CD14-positive monocyte (primary cell): ENCODE results near the gene BPTF. TPM values are rescaled to one million over a fixed set of nuclear protein-coding genes. Genes with fewer than 3 reads are reported as not detected.

ENCODE experiments used
- DNase-seq, 3 donors: peaks; one replicate each; pipeline ENCODE4 v3.0.0-alpha.2; 2011 to 2022
- H2AFZ ChIP-seq: 2 replicates; pipeline ENCODE4 v1.6.0; 2012; ENCODE audit warnings: mild to moderate bottlenecking, low read depth, low read length, inconsistent platforms; ENCODE audit not compliant: insufficient read depth, poor library complexity, severe bottlenecking
- H3K27ac ChIP-seq, 2 donors: 1 replicate in 1 of 2; 2 replicates in 1 of 2; pipeline ENCODE4 v1.5.1; 2012 to 2013; ENCODE audit warnings: low read length in 2 of 2, control low read depth in 1 of 2, inconsistent platforms in 1 of 2, low read depth in 1 of 2, mild to moderate bottlenecking in 1 of 2
- H3K27me3 ChIP-seq, 2 donors: one replicate each; pipeline versions ENCODE4 v1.6.0 to v1.6.1; 2011 to 2013; ENCODE audit warnings: low read length in 2 of 2; ENCODE audit not compliant: control insufficient read depth in 2 of 2, insufficient read depth in 2 of 2
- H3K36me3 ChIP-seq, 2 donors: replicated peaks in 1 of 2; 1 replicate in 1 of 2; 2 replicates in 1 of 2; pipeline versions ENCODE4 v1.5.1 to v1.6.1; 2012 to 2013; ENCODE audit warnings: low read length in 2 of 2, control low read depth in 1 of 2, inconsistent platforms in 1 of 2, mild to moderate bottlenecking in 1 of 2; ENCODE audit not compliant: insufficient read depth in 2 of 2, control insufficient read depth in 1 of 2
- H3K4me1 ChIP-seq, 2 donors: 1 replicate in 1 of 2; 2 replicates in 1 of 2; pipeline versions ENCODE4 v1.5.1 to v1.6.1; 2012 to 2013; ENCODE audit warnings: low read length in 2 of 2, control low read depth in 1 of 2, inconsistent platforms in 1 of 2, mild to moderate bottlenecking in 1 of 2, moderate library complexity in 1 of 2; ENCODE audit not compliant: insufficient read depth in 2 of 2, control insufficient read depth in 1 of 2
- H3K4me2 ChIP-seq: replicated peaks from 2 replicates; pipeline ENCODE3; 2012; ENCODE audit warnings: low read length, moderate library complexity, mild to moderate bottlenecking; ENCODE audit not compliant: poor library complexity, severe bottlenecking; ENCODE audit errors: extremely low read depth
- H3K4me3 ChIP-seq, 3 experiments: fragments of 200-600 bp in 1 of 3; sonication (generic) in 1 of 3; replicated peaks in 1 of 3; 1 replicate in 2 of 3; 2 replicates in 1 of 3; pipeline ENCODE4 v1.5.1; 2011 to 2013; ENCODE audit warnings: low read length in 3 of 3, mild to moderate bottlenecking in 3 of 3, control low read depth in 2 of 3, low read depth in 2 of 3, inconsistent platforms in 1 of 3, moderate library complexity in 1 of 3
- H3K79me2 ChIP-seq: 2 replicates; pipeline ENCODE4 v1.6.0; 2012; ENCODE audit warnings: mild to moderate bottlenecking, control low read depth, inconsistent platforms, low read length, moderate library complexity; ENCODE audit not compliant: insufficient read depth
- H3K9ac ChIP-seq: 2 replicates; pipeline ENCODE4 v1.6.0; 2017; ENCODE audit warnings: low read length, mild to moderate bottlenecking; ENCODE audit not compliant: insufficient read depth, poor library complexity, severe bottlenecking
- H3K9me3 ChIP-seq, 2 donors: replicated peaks in 1 of 2; 1 replicate in 1 of 2; 2 replicates in 1 of 2; pipeline versions ENCODE4 v1.5.1 to v1.6.1; 2012 to 2013; ENCODE audit warnings: low read length in 2 of 2, control low read depth in 1 of 2; ENCODE audit not compliant: control insufficient read depth in 1 of 2, insufficient read depth in 1 of 2
- H4K20me1 ChIP-seq: 2 replicates; pipeline ENCODE4 v1.6.0; 2012; ENCODE audit warnings: mild to moderate bottlenecking, low read length, control low read depth, moderate library complexity; ENCODE audit not compliant: insufficient read depth
- H3K27ac Mint-ChIP-seq, 7 donors: one replicate each; pipeline ENCODE4 v1.8.0; 2020; ENCODE audit warnings: mild to moderate bottlenecking in 7 of 7, mixed read lengths in 7 of 7, moderate library complexity in 6 of 7, inconsistent platforms in 2 of 7
- H3K27me3 Mint-ChIP-seq, 3 donors: one replicate each; pipeline ENCODE4 v1.8.0; 2021 to 2022; ENCODE audit warnings: low read depth in 3 of 3, mild to moderate bottlenecking in 3 of 3, mixed read lengths in 3 of 3, moderate library complexity in 3 of 3, inconsistent platforms in 1 of 3
- H3K36me3 Mint-ChIP-seq, 2 donors: one replicate each; pipeline ENCODE4 v1.8.0; 2020; ENCODE audit warnings: mixed read lengths in 2 of 2, inconsistent platforms in 1 of 2, mild to moderate bottlenecking in 1 of 2
- H3K4me1 Mint-ChIP-seq: one replicate; pipeline ENCODE4 v1.8.0; 2020; ENCODE audit warnings: mild to moderate bottlenecking, mixed read lengths
- H3K4me3 Mint-ChIP-seq, 2 donors: one replicate each; pipeline ENCODE4 v1.8.0; 2020; ENCODE audit warnings: mild to moderate bottlenecking in 2 of 2, mixed read lengths in 2 of 2, moderate library complexity in 1 of 2
- H3K9me3 Mint-ChIP-seq, 7 donors: one replicate each; pipeline ENCODE4 v1.8.0; 2020 to 2022; ENCODE audit warnings: mixed read lengths in 7 of 7, mild to moderate bottlenecking in 6 of 7, moderate library complexity in 6 of 7, inconsistent platforms in 2 of 7
- WGBS: methylation state at CpG from one replicate; pipeline ENCODE4 v1.1.5; 2013; ENCODE audit warnings: missing lambda C conversion rate; ENCODE audit not compliant: insufficient coverage; 5-methylcytosine and 5-hydroxymethylcytosine counted together
- intact Hi-C, 2 donors: fragments of 100-400 bp; cut with micrococcal nuclease; formaldehyde crosslinking; loops; one replicate each; pipeline versions ENCODE4 v1.15.0 to v1.15.1; 2023
- polyA minus RNA-seq: library from RNA; depleted of rRNA, polyadenylated mRNA; stranded (reverse); fragments of >200 nt; gene quantifications from 2 replicates; pipeline ENCODE4 v1.2.3, GENCODE V29; 2012
- polyA plus RNA-seq, 3 donors: library from polyadenylated mRNA; depleted of rRNA in 1 of 3; unstranded in 2 of 3; stranded (reverse) in 1 of 3; fragments of 300-500 nt in 2 of 3; fragments of >200 nt in 1 of 3; fragmentation: Illumina TruSeq in 2 of 3; gene quantifications; 1 replicate in 2 of 3; 2 replicates in 1 of 3; pipeline ENCODE4 v1.2.3, GENCODE V29; 2012 to 2021
- total RNA-seq, 12 experiments: library from RNA in 1 of 12; stranded (reverse) in 1 of 12; fragments of 120-200 nt in 1 of 12; gene quantifications; one replicate each; pipeline ENCODE4 v1.2.4 and lab custom pipeline; 2013 to 2026; ENCODE audit warnings: mixed read lengths in 6 of 12, inconsistent platforms in 1 of 12
- TF ChIP-seq, protein P1 (sequence below): fragments of 200-600 bp; IDR thresholded peaks from one replicate; pipeline ENCODE4 v1.8.0; 2022; ENCODE audit warnings: antibody characterized with exemption, mild to moderate bottlenecking

BPTF gene, protein sequence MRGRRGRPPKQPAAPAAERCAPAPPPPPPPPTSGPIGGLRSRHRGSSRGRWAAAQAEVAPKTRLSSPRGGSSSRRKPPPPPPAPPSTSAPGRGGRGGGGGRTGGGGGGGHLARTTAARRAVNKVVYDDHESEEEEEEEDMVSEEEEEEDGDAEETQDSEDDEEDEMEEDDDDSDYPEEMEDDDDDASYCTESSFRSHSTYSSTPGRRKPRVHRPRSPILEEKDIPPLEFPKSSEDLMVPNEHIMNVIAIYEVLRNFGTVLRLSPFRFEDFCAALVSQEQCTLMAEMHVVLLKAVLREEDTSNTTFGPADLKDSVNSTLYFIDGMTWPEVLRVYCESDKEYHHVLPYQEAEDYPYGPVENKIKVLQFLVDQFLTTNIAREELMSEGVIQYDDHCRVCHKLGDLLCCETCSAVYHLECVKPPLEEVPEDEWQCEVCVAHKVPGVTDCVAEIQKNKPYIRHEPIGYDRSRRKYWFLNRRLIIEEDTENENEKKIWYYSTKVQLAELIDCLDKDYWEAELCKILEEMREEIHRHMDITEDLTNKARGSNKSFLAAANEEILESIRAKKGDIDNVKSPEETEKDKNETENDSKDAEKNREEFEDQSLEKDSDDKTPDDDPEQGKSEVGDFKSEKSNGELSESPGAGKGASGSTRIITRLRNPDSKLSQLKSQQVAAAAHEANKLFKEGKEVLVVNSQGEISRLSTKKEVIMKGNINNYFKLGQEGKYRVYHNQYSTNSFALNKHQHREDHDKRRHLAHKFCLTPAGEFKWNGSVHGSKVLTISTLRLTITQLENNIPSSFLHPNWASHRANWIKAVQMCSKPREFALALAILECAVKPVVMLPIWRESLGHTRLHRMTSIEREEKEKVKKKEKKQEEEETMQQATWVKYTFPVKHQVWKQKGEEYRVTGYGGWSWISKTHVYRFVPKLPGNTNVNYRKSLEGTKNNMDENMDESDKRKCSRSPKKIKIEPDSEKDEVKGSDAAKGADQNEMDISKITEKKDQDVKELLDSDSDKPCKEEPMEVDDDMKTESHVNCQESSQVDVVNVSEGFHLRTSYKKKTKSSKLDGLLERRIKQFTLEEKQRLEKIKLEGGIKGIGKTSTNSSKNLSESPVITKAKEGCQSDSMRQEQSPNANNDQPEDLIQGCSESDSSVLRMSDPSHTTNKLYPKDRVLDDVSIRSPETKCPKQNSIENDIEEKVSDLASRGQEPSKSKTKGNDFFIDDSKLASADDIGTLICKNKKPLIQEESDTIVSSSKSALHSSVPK (N-terminal part only)
- total RNA-seq (2013), result 46.6 TPM
- polyA plus RNA-seq, result 10 to 100 TPM in 1 of 3 donors, 1 to 10 TPM in 2; 1.9 to 51.1 (median 4.5) TPM
- polyA minus RNA-seq, result 52.9 and 65.4 TPM in 2 replicates
- total RNA-seq (lab: John Stamatoyannopoulos, UW), result 134 to 347 (median 162) reads per million in 11 experiments

DNA sequence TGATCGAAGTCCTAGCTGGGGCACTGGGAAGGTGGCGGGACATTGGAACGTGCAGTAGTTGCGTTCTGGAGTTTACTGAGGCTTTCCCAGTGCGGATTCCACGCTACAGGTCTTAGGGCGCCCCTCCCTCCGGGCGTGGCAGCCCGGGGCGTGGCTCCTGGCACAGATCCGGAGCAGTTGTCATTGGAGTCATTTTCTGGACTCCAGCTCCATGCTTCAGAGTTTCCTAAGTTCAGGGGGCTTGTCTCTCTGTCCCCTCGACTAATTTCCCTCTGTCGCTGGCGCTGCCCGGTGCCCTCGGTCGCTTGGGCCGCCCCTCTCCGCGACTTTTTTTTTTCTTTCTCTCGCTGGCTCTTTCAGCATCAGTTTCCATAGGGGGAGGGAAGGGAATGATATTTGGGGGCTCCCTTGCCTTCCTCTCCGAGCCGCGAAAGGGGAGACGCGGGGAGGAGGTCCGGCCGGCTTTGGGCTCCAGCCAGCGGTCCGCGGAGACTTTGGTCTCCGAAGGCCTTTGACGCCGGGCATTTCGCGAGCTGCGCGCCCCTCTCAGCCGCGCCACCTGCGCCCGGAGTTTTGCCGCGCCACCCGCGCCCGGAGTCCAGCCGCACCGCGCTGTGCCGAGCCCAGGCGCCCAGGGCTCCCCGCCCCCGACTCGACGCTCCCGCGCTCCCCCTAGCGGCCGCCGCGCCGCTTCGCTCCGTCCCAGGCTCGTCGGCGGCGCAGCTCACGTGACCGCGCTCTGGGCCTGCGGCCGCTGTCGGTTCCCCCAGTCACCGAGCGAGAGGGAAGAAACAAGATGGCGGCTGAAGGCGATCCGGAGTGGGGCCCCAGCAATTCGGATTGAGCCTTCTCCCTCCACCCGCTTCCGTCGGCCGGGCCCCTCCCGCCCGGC lies at the start of gene BPTF:
BPTF (plus strand) TSS at position 769 of the 892 bp plus-strand sequence. CDS start 222 bp downstream, outside the sequence.
- H3K4me1 Mint-ChIP-seq, result peaks cover 36% of the 10 kb centered on the region
- peaks cover 27 to 43% of the 10 kb centered on the region in 2 donors for H3K4me1 ChIP-seq

More for the DNA sequence above, at the start of gene BPTF:
- Mint-ChIP-seq H3K27me3 (peaks cover 18 to 30% (median 26%) of the 10 kb centered on the region in 3 donors), H3K9me3 (peaks cover 0 to 2% (median 0%) of the 10 kb centered on the region in 7 donors), H3K4me3 (peak within 1 kb of the TSS; percentile 98 to 99), H3K27ac (peak within 1 kb of the TSS; percentile 89 to 97 (median 93)), H3K36me3 (peaks cover 0 to 3% of the 10 kb centered on the region in 2 donors)
- Histone ChIP-seq H3K27me3 (peaks cover 4 to 21% of the 10 kb centered on the region in 2 donors), H4K20me1 (peaks cover 13% of the 10 kb centered on the region), H3K4me3 (peak within 1 kb of the TSS; percentile 75 to 93 (median 90)), H3K36me3 (no peaks in the 10 kb centered on the region), H3K4me2 (peak within 1 kb of the TSS; percentile 98), H3K9me3 (no peaks in the 10 kb centered on the region), H2AFZ (peak within 1 kb of the TSS; percentile 89), H3K9ac (peak within 1 kb of the TSS; percentile 73), H3K27ac (peak within 1 kb of the TSS; percentile 49 to 83), H3K79me2 (peaks cover 41% of the 10 kb centered on the region)
- peak; percentile 90 to 93 (median 91) for DNase-seq
- intact Hi-C loops, result loop anchor here (5.0 to 10.0 kb wide), 2 partner anchors 80 to 108 kb away; partner anchors contain the start of gene NOL11 (in 1 of the 2)
- under 1% methylated on average over 72 of the region's 88 CpGs for WGBS
- TF ChIP-seq, protein P1, sequence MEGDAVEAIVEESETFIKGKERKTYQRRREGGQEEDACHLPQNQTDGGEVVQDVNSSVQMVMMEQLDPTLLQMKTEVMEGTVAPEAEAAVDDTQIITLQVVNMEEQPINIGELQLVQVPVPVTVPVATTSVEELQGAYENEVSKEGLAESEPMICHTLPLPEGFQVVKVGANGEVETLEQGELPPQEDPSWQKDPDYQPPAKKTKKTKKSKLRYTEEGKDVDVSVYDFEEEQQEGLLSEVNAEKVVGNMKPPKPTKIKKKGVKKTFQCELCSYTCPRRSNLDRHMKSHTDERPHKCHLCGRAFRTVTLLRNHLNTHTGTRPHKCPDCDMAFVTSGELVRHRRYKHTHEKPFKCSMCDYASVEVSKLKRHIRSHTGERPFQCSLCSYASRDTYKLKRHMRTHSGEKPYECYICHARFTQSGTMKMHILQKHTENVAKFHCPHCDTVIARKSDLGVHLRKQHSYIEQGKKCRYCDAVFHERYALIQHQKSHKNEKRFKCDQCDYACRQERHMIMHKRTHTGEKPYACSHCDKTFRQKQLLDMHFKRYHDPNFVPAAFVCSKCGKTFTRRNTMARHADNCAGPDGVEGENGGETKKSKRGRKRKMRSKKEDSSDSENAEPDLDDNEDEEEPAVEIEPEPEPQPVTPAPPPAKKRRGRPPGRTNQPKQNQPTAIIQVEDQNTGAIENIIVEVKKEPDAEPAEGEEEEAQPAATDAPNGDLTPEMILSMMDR, result peak; percentile 93
